22Rv1 (cell line): ENCODE measurements around the gene PBX1.

Source experiments
- H3K27ac ChIP-seq: fragments of 450-650 bp; 2 replicates; pipeline ENCODE4 v1.5.1; 2017
- ZFX ChIP-seq: fragments of 450-650 bp; IDR thresholded peaks from 2 replicates; pipeline ENCODE4 v1.6.1; 2017; ENCODE audit warnings: antibody characterized with exemption, borderline replicate concordance
- TF ChIP-seq, protein P1 (sequence below): fragments of 450-650 bp; IDR thresholded peaks from 2 replicates; pipeline ENCODE4 v1.5.1; 2017; ENCODE audit warnings: mild to moderate bottlenecking

PBX1 gene

DNA sequence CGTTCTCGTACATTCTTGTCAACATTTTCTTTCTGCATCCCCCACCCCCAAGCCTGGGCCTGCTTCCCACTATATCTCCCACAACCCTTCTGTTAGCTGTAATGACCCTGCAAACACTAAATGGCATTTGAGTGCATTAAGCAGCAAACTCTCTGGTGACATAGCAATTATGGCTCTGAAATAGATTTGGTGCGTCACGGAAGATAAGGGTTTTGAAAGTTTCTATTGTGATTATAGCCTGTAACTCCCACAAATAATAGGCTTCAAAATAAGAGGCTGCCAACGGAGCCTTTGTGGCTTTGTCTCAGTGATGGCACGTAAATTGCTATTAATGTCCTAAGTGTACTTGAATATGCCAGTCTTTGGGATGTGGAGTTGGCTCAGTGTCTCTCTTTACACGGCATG is 277.6 kb downstream of the PBX1 start:
- TF ChIP-seq, protein P1, sequence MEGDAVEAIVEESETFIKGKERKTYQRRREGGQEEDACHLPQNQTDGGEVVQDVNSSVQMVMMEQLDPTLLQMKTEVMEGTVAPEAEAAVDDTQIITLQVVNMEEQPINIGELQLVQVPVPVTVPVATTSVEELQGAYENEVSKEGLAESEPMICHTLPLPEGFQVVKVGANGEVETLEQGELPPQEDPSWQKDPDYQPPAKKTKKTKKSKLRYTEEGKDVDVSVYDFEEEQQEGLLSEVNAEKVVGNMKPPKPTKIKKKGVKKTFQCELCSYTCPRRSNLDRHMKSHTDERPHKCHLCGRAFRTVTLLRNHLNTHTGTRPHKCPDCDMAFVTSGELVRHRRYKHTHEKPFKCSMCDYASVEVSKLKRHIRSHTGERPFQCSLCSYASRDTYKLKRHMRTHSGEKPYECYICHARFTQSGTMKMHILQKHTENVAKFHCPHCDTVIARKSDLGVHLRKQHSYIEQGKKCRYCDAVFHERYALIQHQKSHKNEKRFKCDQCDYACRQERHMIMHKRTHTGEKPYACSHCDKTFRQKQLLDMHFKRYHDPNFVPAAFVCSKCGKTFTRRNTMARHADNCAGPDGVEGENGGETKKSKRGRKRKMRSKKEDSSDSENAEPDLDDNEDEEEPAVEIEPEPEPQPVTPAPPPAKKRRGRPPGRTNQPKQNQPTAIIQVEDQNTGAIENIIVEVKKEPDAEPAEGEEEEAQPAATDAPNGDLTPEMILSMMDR: no peak
- TF ChIP-seq ZFX: no peak
- H3K27ac ChIP-seq: no peak overlapping the region

DNA sequence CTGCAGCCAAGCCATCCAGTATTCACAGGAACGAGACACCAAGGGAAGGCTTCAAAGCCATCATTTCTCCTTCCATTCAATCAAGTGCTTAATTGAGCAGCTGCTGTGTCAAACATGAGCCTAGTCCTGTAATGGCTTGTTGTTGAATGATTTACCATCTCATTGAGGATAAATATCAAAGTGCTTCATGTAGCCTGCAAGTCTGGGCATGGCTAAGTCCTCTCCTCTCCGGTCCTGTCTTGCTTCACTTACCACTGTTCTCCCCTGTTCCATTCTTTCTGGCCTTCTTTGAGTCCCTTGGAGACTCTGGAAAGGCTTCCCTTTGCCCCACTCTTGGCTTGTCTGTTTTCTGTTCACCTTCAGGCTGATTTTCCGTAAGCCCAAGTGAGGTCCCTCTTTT is 279.8 kb downstream of the PBX1 start:
- TF ChIP-seq, protein P1: no peak
- no peak for TF ChIP-seq ZFX
- H3K27ac ChIP-seq: no peak overlapping the region

DNA sequence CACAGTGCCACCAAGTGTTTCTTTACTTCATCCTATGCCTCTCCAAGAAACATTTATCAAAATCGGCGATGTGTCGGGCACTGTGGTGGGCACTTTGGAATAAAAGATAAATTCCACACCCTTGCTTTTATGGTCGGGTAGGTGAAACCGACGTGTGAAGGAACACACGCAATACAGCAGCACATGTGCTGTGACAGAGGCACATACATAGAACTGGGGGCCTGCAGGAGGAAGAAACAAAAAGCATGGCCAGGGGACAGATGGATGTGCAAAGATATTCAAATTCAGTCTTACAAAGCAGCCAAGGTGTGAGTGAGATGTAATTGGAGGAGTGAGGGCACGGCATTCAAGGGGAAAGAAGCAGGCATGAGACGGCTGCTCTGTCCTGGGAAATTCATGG is 282.0 kb downstream of the PBX1 start:
- no peak overlapping the region for H3K27ac ChIP-seq
- no peak for TF ChIP-seq ZFX
- TF ChIP-seq, protein P1: no peak

DNA sequence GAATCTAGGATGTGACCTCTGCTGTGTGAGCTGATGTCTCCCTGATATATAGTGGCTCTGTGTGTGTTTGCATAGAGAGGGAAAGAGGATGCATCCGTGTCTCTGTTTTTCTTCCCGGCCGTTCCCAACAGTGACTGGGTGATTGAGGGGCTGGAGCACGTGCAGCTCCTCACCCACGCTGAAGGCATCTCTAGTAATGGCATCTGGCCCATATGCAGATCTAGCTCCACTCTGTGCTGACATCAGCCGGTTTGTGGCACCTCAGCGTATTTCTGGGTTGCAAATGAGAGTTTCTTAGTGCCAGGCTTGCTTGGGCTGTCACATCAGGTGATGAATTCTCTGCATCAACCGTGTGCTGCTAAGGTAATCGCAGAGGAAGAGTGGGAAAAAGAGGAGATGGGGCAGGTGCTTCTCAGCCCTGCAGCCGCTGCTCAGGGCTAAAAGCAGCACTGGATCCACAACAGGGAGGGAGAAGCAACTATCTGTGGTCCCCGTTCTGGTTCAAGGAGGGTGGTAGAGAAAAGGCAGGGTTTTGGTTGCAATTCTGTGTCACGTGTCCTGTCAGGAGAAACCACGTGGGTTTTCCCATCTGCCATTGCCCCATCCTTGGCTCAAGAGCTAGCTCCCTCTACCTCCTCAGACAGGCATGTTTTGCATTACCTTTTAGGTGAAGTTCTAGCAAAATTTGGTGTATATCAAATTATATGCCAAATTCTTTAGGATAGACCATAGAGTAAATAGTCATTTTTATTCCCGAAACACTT is 282.9 kb downstream of the PBX1 start:
- TF ChIP-seq, protein P1: no peak
- no peak for TF ChIP-seq ZFX
- no peak overlapping the region for H3K27ac ChIP-seq

DNA sequence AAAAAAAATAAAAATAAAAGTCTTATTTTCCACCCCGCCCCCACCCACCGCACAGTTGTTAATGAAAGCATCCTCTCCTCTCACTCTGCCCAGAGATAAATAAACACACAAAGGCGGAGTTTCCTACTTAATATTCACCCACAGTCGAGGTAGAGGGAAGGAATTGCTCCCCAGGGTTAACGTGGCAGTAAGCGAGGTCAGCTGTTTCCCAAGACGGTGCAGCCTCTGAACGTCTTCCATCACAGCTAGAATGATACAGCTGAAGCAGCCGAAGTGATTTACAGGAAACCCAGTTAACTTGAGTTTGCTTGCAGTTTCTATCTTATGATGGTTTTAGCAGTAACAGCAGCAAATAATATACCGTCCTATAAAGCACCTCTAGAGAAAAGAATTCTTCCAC is 283.9 kb downstream of the PBX1 start:
- TF ChIP-seq, protein P1: no peak
- TF ChIP-seq ZFX: no peak
- H3K27ac ChIP-seq: no peak overlapping the region

DNA sequence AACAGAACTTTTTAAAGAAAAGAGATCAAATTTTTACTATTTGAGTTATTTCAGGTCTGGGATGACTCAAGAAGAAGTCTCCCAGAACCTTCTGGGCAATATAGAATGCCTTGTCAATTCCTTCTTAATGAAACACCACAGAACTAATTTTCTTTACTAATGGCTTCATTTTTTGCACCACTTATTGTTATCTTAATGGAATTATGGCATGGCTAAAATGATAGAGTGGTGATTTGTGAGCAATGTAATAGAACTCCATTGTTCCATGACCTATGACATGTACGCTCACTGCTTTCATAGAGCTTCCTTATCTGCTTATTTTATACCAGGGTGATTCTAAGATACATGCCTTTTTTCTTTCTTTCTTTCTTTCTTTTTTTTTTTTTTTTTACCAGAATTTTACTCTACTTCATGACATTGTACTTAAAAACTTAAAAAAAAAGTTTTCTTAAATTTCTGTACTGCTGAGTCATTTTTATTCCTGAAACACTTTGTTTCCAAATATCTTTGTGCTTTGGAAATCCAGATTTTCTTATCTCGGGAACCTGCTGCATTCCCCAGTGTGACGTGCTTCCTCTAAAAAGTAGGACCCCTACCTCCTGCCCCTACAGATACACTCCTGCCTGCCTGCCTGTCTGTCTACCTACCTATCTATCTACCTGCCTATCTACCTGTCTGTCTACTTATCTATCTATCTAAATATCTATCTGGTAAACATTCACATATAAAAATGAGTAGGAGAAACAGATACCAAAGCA is 284.9 kb downstream of the PBX1 start:
- TF ChIP-seq ZFX: no peak
- TF ChIP-seq, protein P1: no peak
- no peak overlapping the region for H3K27ac ChIP-seq
